ENCODE data around the gene ARHGEF7.

- TF ChIP-seq CTCF (IDR thresholded peaks at IDR 0.05): no peak
- no peak for TF ChIP-seq POLR2A (IDR thresholded peaks at IDR 0.05)
- TF ChIP-seq POLR2AphosphoS5 (IDR thresholded peaks at IDR 0.05; ENCODE audit: insufficient read depth in 1 of 2, low read depth in 1 of 2): no peak
Measured at GRCh38 chr13:111175372-111175771, 60.3 kb downstream of the ARHGEF7 start.

All from vagina (tissue), 2 donors.